Urinary bladder (tissue), 4 donors: ENCODE measurements around the gene NDUFAF7. TPM values are rescaled to one million over a fixed set of nuclear protein-coding genes. Genes with fewer than 3 reads are reported as not detected.

Experiments
- DNase-seq: peaks from one replicate; pipeline ENCODE4 v3.0.0-alpha.2; 2015; ENCODE audit errors: extremely low spot score
- H3K27ac ChIP-seq: one replicate; pipeline ENCODE4 v1.5.1; 2013; ENCODE audit warnings: low read depth, mild to moderate bottlenecking, moderate library complexity
- H3K36me3 ChIP-seq: one replicate; pipeline ENCODE4 v1.6.1; 2013; ENCODE audit warnings: mild to moderate bottlenecking, moderate library complexity; ENCODE audit not compliant: insufficient read depth
- H3K4me1 ChIP-seq: one replicate; pipeline ENCODE4 v1.6.1; 2013; ENCODE audit warnings: mild to moderate bottlenecking, moderate library complexity; ENCODE audit not compliant: insufficient read depth
- H3K4me3 ChIP-seq: one replicate; pipeline ENCODE4 v1.5.1; 2013; ENCODE audit warnings: low read depth, low read length
- WGBS: extraction: QIAGEN DNeasy Blood & Tissue Kit; methylation state at CpG from one replicate; pipeline ENCODE4 v1.1.7; 2013; 5-methylcytosine and 5-hydroxymethylcytosine counted together
- polyA plus RNA-seq: library from polyadenylated mRNA; stranded (reverse); fragments of 200-250 nt; gene quantifications from one replicate; pipeline ENCODE4 v1.2.3, GENCODE V29; 2013
- total RNA-seq: library from RNA; depleted of rRNA; stranded (reverse); fragments of >200 nt; gene quantifications from one replicate; pipeline ENCODE4 v1.2.3, GENCODE V29; 2014
- donor health status: healthy with polysubstance abuse.
- donor health status: healthy.

The NDUFAF7 gene
- total and polyA plus RNA-seq, 2 donors, result 11.2 to 25.2 TPM

GRCh38 chr2:37230581-37230980 lies 877 bp upstream of the NDUFAF7 start:
- H3K27ac ChIP-seq, result no peak overlapping the region
- 1% methylated on average over 8 of the region's 8 CpGs for WGBS

GRCh38 chr2:37232131-37232933 lies 874 bp downstream of the NDUFAF7 start:
- 10% methylated on average over 18 of the region's 18 CpGs for WGBS
- no peak overlapping the region for H3K27ac ChIP-seq
- no peak for DNase-seq
- peaks cover under 1% of the 10 kb centered on the region for H3K36me3 ChIP-seq
- peaks cover 1% of the 10 kb centered on the region for H3K4me1 ChIP-seq
- peak overlapping the region; percentile 78 for H3K4me3 ChIP-seq

More at GRCh38 chr2:37230581-37230980, 877 bp upstream of the NDUFAF7 start:
- H3K36me3 ChIP-seq, result no peaks in the 10 kb centered on the region
- peaks cover 1% of the 10 kb centered on the region for H3K4me1 ChIP-seq
- H3K4me3 ChIP-seq, result peak overlapping the region; percentile 78
- DNase-seq, result no peak

GRCh38 chr2:37243435-37243834 lies 12.0 kb downstream of the NDUFAF7 start:
- H3K27ac ChIP-seq, result no peak overlapping the region
- peaks cover 1% of the 10 kb centered on the region for H3K36me3 ChIP-seq
- no peak overlapping the region for H3K4me3 ChIP-seq
- 90% methylated on average over 4 of the region's 4 CpGs for WGBS
- no peaks in the 10 kb centered on the region for H3K4me1 ChIP-seq
- no peak for DNase-seq

GRCh38 chr2:37244017-37244416 lies 12.6 kb downstream of the NDUFAF7 start:
- Histone ChIP-seq H3K27ac (no peak overlapping the region), H3K36me3 (peaks cover 1% of the 10 kb centered on the region)
- WGBS, result 79% methylated on average over 4 of the region's 4 CpGs

GRCh38 chr2:37244755-37245154 lies 13.3 kb downstream of the NDUFAF7 start:
- H3K4me1 ChIP-seq, result no peaks in the 10 kb centered on the region
- WGBS, result 98% methylated on average over 3 of the region's 3 CpGs
- H3K27ac ChIP-seq, result no peak overlapping the region
- DNase-seq, result no peak
- H3K36me3 ChIP-seq, result peaks cover 1% of the 10 kb centered on the region
- no peak overlapping the region for H3K4me3 ChIP-seq

More at GRCh38 chr2:37244017-37244416, 12.6 kb downstream of the NDUFAF7 start:
- no peak for DNase-seq
- Histone ChIP-seq H3K4me1 (no peaks in the 10 kb centered on the region), H3K4me3 (no peak overlapping the region)

GRCh38 chr2:37246205-37246604 lies 14.7 kb downstream of the NDUFAF7 start:
- H3K27ac ChIP-seq, result no peak overlapping the region
- DNase-seq, result no peak
- H3K36me3 ChIP-seq, result peaks cover 1% of the 10 kb centered on the region
- H3K4me3 ChIP-seq, result no peak overlapping the region
- H3K4me1 ChIP-seq, result no peaks in the 10 kb centered on the region

GRCh38 chr2:37250869-37251740 lies 19.6 kb downstream of the NDUFAF7 start:
- 82% methylated on average over 5 of the region's 5 CpGs for WGBS
- Histone ChIP-seq H3K36me3 (peaks cover 2% of the 10 kb centered on the region), H3K4me1 (no peaks in the 10 kb centered on the region), H3K27ac (no peak overlapping the region), H3K4me3 (no peak overlapping the region)
- DNase-seq, result no peak

- no peak for DNase-seq
- H3K4me1 ChIP-seq, result no peaks in the 10 kb centered on the region
- 65% methylated on average over 2 of the region's 2 CpGs for WGBS
- no peaks in the 10 kb centered on the region for H3K36me3 ChIP-seq
- H3K27ac ChIP-seq, result no peak overlapping the region
- no peak overlapping the region for H3K4me3 ChIP-seq
Observed at GRCh38 chr2:37262522-37262921, 31.1 kb downstream of the NDUFAF7 start.

- 83% methylated on average over 2 of the region's 2 CpGs for WGBS
- Histone ChIP-seq H3K27ac (no peak overlapping the region), H3K4me3 (no peak overlapping the region), H3K36me3 (peaks cover 3% of the 10 kb centered on the region), H3K4me1 (no peaks in the 10 kb centered on the region)
- DNase-seq, result no peak
Observed at GRCh38 chr2:37263839-37264238, 32.4 kb downstream of the NDUFAF7 start.

GRCh38 chr2:37267685-37268084 lies 36.2 kb downstream of the NDUFAF7 start:
- Histone ChIP-seq H3K4me3 (no peak overlapping the region), H3K36me3 (peaks cover 6% of the 10 kb centered on the region), H3K4me1 (no peaks in the 10 kb centered on the region), H3K27ac (no peak overlapping the region)
- DNase-seq, result no peak

- no peak overlapping the region for H3K27ac ChIP-seq
- 90% methylated on average over 4 of the region's 4 CpGs for WGBS
- peaks cover 6% of the 10 kb centered on the region for H3K36me3 ChIP-seq
- no peak for DNase-seq
- no peak overlapping the region for H3K4me3 ChIP-seq
- H3K4me1 ChIP-seq, result no peaks in the 10 kb centered on the region
Observed at GRCh38 chr2:37268111-37268510, 36.7 kb downstream of the NDUFAF7 start.

- H3K36me3 ChIP-seq, result peaks cover 8% of the 10 kb centered on the region
- no peaks in the 10 kb centered on the region for H3K4me1 ChIP-seq
Observed at GRCh38 chr2:37271376-37272067, 40.1 kb downstream of the NDUFAF7 start.

GRCh38 chr2:37274359-37274965 lies 43.0 kb downstream of the NDUFAF7 start:
- no peak for DNase-seq
- WGBS, result 76% methylated on average over 6 of the region's 6 CpGs
- H3K4me3 ChIP-seq, result no peak overlapping the region
- no peak overlapping the region for H3K27ac ChIP-seq
- peaks cover 3% of the 10 kb centered on the region for H3K36me3 ChIP-seq
- H3K4me1 ChIP-seq, result no peaks in the 10 kb centered on the region

More at GRCh38 chr2:37271376-37272067, 40.1 kb downstream of the NDUFAF7 start:
- H3K27ac ChIP-seq, result no peak overlapping the region
- WGBS, result 88% methylated on average over 7 of the region's 7 CpGs
- no peak for DNase-seq
- H3K4me3 ChIP-seq, result no peak overlapping the region
